Omental fat pad (tissue), 4 donors: ENCODE measurements around the gene STEAP3. TPM values are rescaled to one million over a fixed set of nuclear protein-coding genes. Genes with fewer than 3 reads are reported as not detected.

Experiments used
- ATAC-seq: fragments of 150-250 bp; one replicate; pipeline ENCODE4 v1.9.1; 2016; ENCODE audit warnings: mild to moderate bottlenecking, moderate library complexity; ENCODE audit not compliant: low FRiP score
- DNase-seq: peaks from one replicate; pipeline ENCODE4 v3.0.0-alpha.2; 2019; ENCODE audit warnings: low spot score
- CTCF ChIP-seq, 3 donors: fragments of 450-650 bp; IDR thresholded peaks; one replicate each; pipeline ENCODE4 v1.5.1; 2016 to 2017; ENCODE audit warnings: antibody characterized with exemption in 3 of 3, mild to moderate bottlenecking in 3 of 3, moderate library complexity in 2 of 3
- total RNA-seq, 4 donors: library from RNA; depleted of rRNA; stranded (reverse); fragments of >200 nt; gene quantifications; one replicate each; pipeline ENCODE4 v1.1.0, GENCODE V29; 2016

Gene STEAP3
- total RNA-seq, 4 donors from 2014 or later, result 9.4 to 22.4 (median 16.3) TPM

- ATAC-seq (no peak), DNase-seq (no peak)
- no peak for TF ChIP-seq CTCF (IDR thresholded peaks at IDR 0.05)
Observed at GRCh38 chr2:119293900-119294299, 70.3 kb downstream of the STEAP3 start.

- no peak for DNase-seq
- no peak for TF ChIP-seq CTCF (IDR thresholded peaks at IDR 0.05)
- no peak for ATAC-seq
Observed at GRCh38 chr2:119294671-119295070, 71.0 kb downstream of the STEAP3 start.

- DNase-seq (no peak), ATAC-seq (no peak)
- TF ChIP-seq CTCF (IDR thresholded peaks at IDR 0.05), result no peak
Observed at GRCh38 chr2:119295688-119296375, 72.2 kb downstream of the STEAP3 start.

- ATAC-seq (no peak), DNase-seq (no peak)
- TF ChIP-seq CTCF (IDR thresholded peaks at IDR 0.05), result no peak
Observed at GRCh38 chr2:119301413-119301812, 77.8 kb downstream of the STEAP3 start.

- ATAC-seq (no peak), DNase-seq (no peak)
- TF ChIP-seq CTCF (IDR thresholded peaks at IDR 0.05), result no peak
Observed at GRCh38 chr2:119304847-119305246, 81.2 kb downstream of the STEAP3 start.

GRCh38 chr2:119305497-119306195 is 82.0 kb downstream of the STEAP3 start:
- TF ChIP-seq CTCF (IDR thresholded peaks at IDR 0.05), result no peak
- ATAC-seq (no peak), DNase-seq (no peak)

- TF ChIP-seq CTCF (IDR thresholded peaks at IDR 0.05), result no peak
- no peak for DNase-seq
- no peak for ATAC-seq
Observed at GRCh38 chr2:119306196-119306590, 82.6 kb downstream of the STEAP3 start.
